Ishikawa (cell line): ENCODE data around the gene SEC16A.

ENCODE experiments used
- CEBPB ChIP-seq: IDR thresholded peaks from 2 replicates; pipeline ENCODE4 v1.6.1; 2012
- CREB1 ChIP-seq: IDR thresholded peaks from 2 replicates; pipeline ENCODE4 v1.6.1; 2012; ENCODE audit warnings: low read depth
- EGR1 ChIP-seq: IDR thresholded peaks from 2 replicates; pipeline ENCODE4 v1.6.1; 2012
- EP300 ChIP-seq: IDR thresholded peaks from 2 replicates; pipeline ENCODE4 v1.6.1; 2012; ENCODE audit warnings: borderline replicate concordance
- FOXM1 ChIP-seq: IDR thresholded peaks from 2 replicates; pipeline ENCODE4 v1.6.1; 2012; ENCODE audit warnings: low read depth, borderline replicate concordance
- NFIC ChIP-seq: IDR thresholded peaks from 2 replicates; pipeline ENCODE4 v1.6.1; 2012
- RAD21 ChIP-seq: IDR thresholded peaks from 2 replicates; pipeline ENCODE4 v1.6.1; 2012; ENCODE audit warnings: low read depth
- TAF1 ChIP-seq: IDR thresholded peaks from 2 replicates; pipeline ENCODE4 v1.6.1; 2012; ENCODE audit warnings: low read depth, mild to moderate bottlenecking
- TCF12 ChIP-seq: IDR thresholded peaks from 2 replicates; pipeline ENCODE4 v1.6.1; 2012; ENCODE audit warnings: low read depth
- TEAD4 ChIP-seq: IDR thresholded peaks from 2 replicates; pipeline ENCODE4 v1.6.1; 2012
- YY1 ChIP-seq: IDR thresholded peaks from 2 replicates; pipeline ENCODE4 v1.6.1; 2012; ENCODE audit warnings: low read depth
- ZBTB7A ChIP-seq: IDR thresholded peaks from 2 replicates; pipeline ENCODE4 v1.6.1; 2012; ENCODE audit warnings: low read depth
- TF ChIP-seq, protein P1 (sequence below): IDR thresholded peaks from 2 replicates; pipeline ENCODE4 v1.6.1; 2012
- TF ChIP-seq, protein P2 (sequence below): IDR thresholded peaks from 2 replicates; pipeline ENCODE4 v1.6.1; 2012; ENCODE audit warnings: low read depth, mild to moderate bottlenecking
- TF ChIP-seq, protein P3 (sequence below): IDR thresholded peaks from 2 replicates; pipeline ENCODE4 v1.6.1; 2012

SEC16A gene

DNA sequence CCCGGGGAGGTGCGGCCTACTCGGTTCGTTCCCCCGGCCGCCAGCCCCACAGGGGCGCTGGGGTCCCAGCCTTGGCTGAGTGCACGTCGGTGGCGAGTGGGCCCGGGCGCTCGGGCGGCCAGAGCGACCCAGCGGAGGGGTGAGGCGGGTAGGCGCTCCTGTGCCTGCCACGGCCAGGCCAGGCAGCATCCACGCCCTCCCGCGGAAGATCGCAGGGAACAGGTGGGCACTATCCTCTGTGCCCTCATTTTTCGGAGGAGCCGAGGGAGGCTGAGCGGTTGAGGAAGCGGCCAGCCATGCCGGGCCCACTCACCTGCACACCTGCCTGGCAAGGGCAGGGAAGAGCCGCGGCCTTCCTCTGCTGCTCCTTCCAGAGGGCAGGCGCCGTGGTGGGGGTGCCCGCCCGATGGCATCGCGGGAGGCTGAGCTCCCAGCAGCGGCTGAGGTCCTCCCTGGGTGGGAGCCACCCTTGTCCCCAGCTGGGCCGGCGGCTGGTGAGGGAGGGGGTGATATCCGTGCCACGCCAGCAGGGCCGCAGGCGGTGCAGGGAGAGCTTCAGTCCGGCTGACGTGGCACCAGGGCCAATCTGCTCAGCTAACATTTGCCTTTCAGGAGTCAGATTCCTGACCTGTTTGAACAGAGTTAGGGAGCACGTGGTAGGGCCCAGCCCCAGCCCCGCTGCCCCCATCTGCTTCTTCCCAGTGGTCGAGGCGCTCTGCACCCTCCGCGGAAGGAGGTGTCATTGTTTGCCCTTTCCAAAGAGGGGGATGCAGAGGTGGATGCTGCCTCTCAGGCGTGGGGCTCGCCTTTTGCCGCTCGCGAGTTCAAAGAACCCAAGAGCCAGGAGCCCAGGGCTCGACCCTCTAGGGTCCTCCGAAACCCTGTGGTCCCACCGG is 1.6 kb upstream of the SEC16A start:
- no peak for TF ChIP-seq TAF1
- no peak for TF ChIP-seq NFIC
- TF ChIP-seq ZBTB7A, result no peak
- no peak for TF ChIP-seq TCF12
- TF ChIP-seq CEBPB, result no peak
- no peak for TF ChIP-seq YY1
- TF ChIP-seq, protein P1, sequence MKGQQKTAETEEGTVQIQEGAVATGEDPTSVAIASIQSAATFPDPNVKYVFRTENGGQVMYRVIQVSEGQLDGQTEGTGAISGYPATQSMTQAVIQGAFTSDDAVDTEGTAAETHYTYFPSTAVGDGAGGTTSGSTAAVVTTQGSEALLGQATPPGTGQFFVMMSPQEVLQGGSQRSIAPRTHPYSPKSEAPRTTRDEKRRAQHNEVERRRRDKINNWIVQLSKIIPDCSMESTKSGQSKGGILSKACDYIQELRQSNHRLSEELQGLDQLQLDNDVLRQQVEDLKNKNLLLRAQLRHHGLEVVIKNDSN, result no peak
- TF ChIP-seq CREB1, result no peak
- no peak for TF ChIP-seq EP300
- TF ChIP-seq, protein P2, sequence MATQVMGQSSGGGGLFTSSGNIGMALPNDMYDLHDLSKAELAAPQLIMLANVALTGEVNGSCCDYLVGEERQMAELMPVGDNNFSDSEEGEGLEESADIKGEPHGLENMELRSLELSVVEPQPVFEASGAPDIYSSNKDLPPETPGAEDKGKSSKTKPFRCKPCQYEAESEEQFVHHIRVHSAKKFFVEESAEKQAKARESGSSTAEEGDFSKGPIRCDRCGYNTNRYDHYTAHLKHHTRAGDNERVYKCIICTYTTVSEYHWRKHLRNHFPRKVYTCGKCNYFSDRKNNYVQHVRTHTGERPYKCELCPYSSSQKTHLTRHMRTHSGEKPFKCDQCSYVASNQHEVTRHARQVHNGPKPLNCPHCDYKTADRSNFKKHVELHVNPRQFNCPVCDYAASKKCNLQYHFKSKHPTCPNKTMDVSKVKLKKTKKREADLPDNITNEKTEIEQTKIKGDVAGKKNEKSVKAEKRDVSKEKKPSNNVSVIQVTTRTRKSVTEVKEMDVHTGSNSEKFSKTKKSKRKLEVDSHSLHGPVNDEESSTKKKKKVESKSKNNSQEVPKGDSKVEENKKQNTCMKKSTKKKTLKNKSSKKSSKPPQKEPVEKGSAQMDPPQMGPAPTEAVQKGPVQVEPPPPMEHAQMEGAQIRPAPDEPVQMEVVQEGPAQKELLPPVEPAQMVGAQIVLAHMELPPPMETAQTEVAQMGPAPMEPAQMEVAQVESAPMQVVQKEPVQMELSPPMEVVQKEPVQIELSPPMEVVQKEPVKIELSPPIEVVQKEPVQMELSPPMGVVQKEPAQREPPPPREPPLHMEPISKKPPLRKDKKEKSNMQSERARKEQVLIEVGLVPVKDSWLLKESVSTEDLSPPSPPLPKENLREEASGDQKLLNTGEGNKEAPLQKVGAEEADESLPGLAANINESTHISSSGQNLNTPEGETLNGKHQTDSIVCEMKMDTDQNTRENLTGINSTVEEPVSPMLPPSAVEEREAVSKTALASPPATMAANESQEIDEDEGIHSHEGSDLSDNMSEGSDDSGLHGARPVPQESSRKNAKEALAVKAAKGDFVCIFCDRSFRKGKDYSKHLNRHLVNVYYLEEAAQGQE, result no peak
- TF ChIP-seq RAD21, result no peak

DNA sequence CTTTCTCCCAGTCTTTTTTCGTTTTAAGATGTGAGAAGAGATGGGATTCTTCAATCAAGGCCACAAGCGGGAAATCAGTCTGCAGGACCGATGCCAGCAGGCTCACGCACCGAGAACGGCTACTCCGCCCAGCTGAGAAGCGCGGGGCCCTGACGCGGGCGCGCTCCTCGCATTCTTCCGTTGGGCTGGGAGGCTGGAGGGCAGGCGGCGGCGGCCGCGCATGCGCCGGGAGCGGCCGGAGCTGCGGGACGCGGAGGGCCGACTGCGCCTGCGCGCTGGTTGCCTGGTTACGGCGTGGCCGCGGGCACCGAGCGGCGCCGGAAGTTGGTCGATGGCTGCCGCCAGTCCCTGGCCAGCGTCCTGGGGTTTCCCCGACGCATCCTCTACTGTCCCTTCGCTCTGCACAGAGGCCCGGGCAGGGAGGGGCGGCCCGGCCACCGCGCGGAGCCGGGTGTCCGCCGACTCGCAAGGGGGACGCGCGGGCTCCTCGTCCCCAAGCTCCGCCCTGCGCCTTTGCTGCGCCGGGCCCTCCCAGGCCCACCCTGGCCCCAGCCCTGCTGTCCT is 831 bp upstream of the SEC16A start:
- TF ChIP-seq CEBPB (no peak), TEAD4 (peak; percentile 70), ZBTB7A (no peak), TAF1 (peak; percentile 40; the same call in 1 of the 2 replicates), RAD21 (no peak), YY1 (peak; percentile 65)
- TF ChIP-seq, protein P2, result peak; percentile 12; the same call in 1 of the 2 replicates
- TF ChIP-seq, protein P3, sequence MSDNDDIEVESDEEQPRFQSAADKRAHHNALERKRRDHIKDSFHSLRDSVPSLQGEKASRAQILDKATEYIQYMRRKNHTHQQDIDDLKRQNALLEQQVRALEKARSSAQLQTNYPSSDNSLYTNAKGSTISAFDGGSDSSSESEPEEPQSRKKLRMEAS, result peak; percentile 46

DNA sequence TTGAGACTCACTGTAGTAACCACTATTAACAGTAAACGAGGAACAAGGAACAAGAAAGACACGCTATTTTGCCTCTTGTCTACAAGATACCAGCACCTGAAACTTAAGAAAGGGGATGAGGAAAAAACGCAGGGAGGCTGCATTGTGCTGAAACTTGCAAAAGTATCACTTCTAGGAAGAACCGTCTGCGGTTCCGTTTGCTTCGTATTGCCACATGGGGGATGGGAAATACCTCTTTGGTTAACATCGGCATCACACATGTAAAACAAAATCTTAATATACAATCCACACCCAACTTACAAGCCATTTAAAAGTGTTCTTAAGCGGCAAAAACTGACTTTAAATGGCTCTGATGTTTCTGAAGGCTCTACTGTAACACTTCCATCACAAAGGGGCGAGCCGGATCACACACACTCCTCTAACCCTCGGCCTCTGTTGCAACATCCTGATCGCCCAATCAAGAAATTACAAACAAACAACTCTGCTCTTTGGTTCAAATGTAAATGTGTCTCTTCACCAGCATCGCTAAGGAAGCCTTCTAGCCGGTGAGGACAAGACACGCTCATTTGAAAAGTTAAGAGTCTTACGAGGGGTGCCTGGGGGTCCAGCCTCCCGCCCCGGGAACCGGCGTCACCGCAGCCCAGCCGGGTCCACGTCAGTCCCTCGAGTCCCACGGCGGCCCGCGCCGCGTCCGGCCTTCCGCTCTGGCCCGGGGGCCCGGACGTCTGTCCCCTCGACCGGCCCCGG is 621 bp downstream of the SEC16A start:
- TF ChIP-seq TEAD4 (no peak), RAD21 (no peak), NFIC (no peak), CREB1 (no peak), CEBPB (peak; percentile 67), YY1 (no peak)
- TF ChIP-seq, protein P1, result no peak
- TF ChIP-seq, protein P3, result no peak

DNA sequence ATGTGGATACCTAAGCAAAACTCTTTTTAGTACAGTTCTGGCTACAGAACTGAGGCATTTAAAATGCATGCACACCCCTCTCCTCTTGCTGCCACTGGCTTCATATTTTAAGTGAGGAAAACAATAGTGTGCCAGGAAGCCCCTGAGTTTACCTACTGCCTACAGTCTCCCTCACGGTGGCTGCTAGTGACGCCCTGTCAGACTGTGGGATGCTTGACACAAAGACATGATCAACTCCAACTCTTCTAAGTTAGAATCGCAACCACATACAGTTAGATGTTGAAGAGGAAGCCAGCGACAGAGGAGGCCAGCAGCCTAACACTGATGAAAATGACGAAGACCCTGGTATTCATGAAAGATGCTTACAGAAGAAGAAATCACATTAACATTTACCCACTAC is 1.3 kb downstream of the SEC16A start:
- no peak for TF ChIP-seq TCF12
- no peak for TF ChIP-seq CREB1
- no peak for TF ChIP-seq FOXM1
- no peak for TF ChIP-seq ZBTB7A
- TF ChIP-seq, protein P3, result no peak
- TF ChIP-seq TEAD4, result no peak
- no peak for TF ChIP-seq EGR1
- no peak for TF ChIP-seq CEBPB
- no peak for TF ChIP-seq TAF1
- TF ChIP-seq RAD21, result no peak

DNA sequence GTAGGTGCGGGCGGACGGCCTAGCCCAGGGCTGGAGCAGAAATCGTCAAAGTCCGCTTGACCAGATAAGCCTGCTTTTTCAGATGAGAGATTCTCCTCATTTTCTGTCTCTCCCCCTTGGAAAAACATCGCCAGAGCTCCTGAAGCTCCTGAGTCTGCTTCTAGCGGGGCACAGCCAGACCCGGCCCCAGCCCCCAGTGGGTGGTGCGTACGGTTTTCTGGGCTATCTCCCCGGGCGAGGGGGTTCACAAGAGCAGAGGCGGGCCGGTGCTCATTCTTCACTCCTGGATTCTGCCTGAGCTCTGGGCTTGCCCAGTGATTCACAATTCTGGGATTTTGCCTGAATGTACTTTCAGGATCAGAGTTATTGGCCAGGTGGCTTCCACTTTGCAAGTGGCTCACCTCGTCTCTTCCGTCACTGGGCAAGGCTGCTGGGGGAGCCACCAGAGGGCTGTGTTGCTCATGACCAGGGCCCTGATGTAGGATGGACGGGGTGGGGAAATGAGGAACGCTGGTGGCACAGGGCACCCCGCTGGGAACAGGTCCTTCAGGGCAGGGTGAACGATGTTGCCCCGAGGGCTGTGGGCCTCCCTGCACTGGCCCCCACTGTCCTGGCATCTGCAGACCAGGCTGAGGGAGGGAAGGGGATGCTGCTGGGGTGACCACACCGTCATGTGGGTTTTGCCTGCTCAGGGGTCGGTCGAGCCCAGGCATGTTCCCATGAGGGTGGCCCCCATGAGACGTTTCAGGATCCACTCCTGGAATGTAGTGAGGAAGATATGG is 6.3 kb downstream of the SEC16A start:
- TF ChIP-seq EGR1 (no peak), CEBPB (no peak), TAF1 (no peak), YY1 (no peak), CREB1 (no peak), ZBTB7A (no peak), EP300 (no peak), TEAD4 (no peak), NFIC (no peak), TCF12 (no peak), RAD21 (no peak), FOXM1 (no peak)
- TF ChIP-seq, protein P3, result no peak
- TF ChIP-seq, protein P1, result no peak
- TF ChIP-seq, protein P2, result no peak
